Tibial nerve (tissue), 4 donors: Measurements from ENCODE around the gene SSH2.

ENCODE experiments used
- EP300 ChIP-seq, 2 donors: sonication (generic); formaldehyde crosslinking; IDR thresholded peaks; one replicate each; pipeline ENCODE4 v1.6.1; 2017; ENCODE audit warnings: antibody characterized with exemption in 2 of 2, mild to moderate bottlenecking in 1 of 2
- TF ChIP-seq, protein P1 (sequence below), 5 experiments: fragments of 200-600 bp in 3 of 5; fragments of 450-650 bp in 2 of 5; sonication (generic) in 3 of 5; IDR thresholded peaks; one replicate each; pipeline ENCODE4 v1.5.1; 2016 to 2019; ENCODE audit warnings: antibody characterized with exemption in 5 of 5, mild to moderate bottlenecking in 3 of 5, moderate library complexity in 2 of 5

DNA sequence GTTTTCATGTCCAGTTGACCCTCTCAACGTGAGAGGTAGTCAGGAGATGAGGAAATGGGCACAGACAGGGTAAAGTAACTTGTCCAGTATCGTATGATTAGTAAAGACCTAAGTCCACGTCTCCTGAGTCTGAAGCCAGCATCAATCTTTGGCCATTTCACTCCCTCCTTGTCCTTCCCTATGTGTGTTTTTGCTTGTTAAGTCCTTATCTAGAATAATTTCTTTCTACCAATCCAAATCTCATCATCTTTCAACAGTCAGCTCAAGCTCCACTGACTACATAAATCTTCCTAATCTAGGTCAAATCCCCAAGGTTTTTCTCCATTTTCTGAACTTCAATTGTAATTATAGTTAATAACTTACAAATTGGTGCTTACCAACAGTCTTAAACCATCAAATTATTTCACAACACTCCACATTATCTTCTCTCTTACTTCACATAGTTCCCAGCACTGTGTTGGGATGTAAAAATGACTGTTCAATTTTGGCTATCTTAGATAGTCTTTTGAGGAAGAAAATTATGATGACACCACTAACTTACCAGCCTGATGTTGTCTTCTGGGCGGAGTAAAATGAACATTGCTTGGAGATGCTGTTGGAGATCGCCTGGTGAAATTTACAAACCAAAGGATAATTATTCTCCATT is 235.0 kb downstream of the SSH2 start:
- no peak for TF ChIP-seq EP300 (IDR thresholded peaks at IDR 0.05)
- TF ChIP-seq, protein P1, sequence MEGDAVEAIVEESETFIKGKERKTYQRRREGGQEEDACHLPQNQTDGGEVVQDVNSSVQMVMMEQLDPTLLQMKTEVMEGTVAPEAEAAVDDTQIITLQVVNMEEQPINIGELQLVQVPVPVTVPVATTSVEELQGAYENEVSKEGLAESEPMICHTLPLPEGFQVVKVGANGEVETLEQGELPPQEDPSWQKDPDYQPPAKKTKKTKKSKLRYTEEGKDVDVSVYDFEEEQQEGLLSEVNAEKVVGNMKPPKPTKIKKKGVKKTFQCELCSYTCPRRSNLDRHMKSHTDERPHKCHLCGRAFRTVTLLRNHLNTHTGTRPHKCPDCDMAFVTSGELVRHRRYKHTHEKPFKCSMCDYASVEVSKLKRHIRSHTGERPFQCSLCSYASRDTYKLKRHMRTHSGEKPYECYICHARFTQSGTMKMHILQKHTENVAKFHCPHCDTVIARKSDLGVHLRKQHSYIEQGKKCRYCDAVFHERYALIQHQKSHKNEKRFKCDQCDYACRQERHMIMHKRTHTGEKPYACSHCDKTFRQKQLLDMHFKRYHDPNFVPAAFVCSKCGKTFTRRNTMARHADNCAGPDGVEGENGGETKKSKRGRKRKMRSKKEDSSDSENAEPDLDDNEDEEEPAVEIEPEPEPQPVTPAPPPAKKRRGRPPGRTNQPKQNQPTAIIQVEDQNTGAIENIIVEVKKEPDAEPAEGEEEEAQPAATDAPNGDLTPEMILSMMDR (IDR thresholded peaks at IDR 0.05), result no peak
